Stimulated activated CD4-positive, alpha-beta T cell treated with anti-CD3 and anti-CD28 coated beads, TNF-alpha, amount 100 ng/mL, for 4 hours (primary cell): ENCODE data around the gene TGM4.
"Not testable (repeated sequence)": the region's sequence is repeated elsewhere in the genome, so short reads cannot be mapped to it uniquely, and the experiment has no call there.

Source experiments
- DNase-seq, 3 experiments: peaks; one replicate each; pipeline ENCODE4 v3.0.0-alpha.2; 2020; ENCODE audit warnings: low read depth in 3 of 3

TGM4 gene

GRCh38 chr3:44915702-44916438 is 41.5 kb downstream of the TGM4 start:
- DNase-seq = no peak

DNA sequence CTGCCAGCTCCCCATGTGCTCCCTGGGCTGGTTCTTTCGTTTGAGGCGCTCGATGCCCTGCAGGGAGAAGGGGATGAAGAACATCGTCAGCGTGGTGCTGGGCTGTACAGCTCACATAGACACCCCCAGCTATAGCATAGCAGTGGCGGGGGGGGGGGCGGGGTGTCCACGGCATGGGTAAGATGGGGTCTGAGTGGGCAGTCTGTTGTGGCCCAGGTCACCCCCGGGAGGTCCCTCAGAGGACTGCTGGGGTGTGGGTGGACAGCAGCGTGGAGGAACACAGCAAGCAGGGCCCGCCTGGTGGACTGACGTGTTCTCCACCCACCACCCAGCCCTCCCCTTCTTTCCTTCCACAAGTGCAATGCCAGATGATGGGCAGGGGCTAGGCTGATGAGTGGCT is 43.7 kb downstream of the TGM4 start:
- no peak for DNase-seq

DNA sequence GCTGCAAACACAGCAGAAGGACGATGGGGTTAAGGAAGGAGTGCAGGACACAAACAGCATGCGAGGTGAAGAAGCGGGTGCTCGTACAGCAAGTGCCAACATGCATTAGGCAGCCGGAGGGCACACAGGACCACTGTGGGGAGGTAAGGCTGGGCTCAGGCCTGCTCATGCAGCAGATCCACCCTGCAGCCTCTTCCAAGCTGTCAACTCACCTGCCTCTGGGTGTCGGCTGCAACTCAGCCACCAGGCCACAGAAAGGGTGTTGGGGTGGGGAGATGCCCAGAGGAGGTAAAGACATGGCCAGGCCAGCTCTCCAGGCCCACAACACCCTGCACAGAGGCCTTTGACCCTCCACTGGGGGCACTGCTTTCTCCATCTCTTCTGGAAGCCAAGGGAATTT is 44.2 kb downstream of the TGM4 start:
- DNase-seq = no peak

DNA sequence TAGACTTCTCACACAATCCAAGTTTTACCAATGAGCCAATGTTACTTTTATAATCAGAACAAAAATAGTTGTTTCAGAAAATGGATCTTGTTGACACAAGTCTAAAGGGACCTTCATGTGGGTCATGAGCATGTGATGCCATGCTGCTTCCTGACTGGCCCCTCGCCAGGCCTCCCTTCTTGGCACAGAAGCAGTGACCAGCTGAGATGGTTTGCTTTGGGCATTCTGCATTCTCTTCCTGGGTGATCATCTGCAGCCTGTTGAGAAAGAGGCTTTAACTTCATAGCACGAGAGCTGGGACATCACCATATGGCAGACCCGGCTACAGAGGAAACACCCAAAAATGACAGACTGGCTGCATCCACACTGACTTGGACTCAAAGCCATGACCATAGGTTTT is 45.7 kb downstream of the TGM4 start:
- no peak for DNase-seq

DNA sequence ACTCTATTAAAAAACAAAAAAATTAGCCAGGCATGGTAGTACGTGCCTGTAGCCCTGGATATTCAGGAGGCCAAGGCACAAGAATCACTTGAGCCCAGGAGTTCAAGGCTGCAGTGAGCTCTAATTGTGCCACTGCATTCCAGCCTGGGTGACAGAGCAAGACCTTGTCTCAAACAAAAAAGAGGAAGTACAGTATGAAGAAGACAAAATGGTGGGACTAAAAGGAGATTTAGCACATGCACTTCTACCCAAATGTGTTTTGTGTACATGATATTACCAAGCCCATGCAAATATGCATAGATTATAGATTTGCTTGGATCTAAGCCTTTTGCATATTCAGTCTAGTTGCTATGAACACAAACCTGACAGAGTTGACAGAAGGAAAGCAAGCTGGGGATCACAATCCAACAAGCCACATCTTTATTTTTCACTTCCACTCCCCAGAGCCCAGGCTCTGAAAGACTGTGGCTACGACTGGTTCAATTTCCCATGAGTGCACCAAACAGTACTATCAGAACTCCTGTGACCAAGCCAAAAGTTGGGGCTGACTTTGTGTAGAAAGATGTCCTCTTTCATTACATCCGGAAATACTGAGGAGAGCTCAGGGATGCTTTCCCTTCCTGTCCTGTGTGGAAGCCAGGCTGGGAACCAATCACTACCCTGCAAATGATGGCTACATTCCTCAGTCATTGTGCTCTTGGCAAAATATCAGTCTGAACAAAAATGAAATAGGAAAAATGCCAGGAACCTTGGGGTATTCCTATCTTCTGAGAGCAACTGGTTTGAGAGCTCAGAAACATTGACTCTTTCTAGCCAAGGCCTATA is 49.4 kb downstream of the TGM4 start:
- no peak for DNase-seq

- DNase-seq = no peak
These were observed 50.2 kb downstream of the TGM4 start for GRCh38 chr3:44924457-44925084.

- no peak for DNase-seq
These were observed 51.8 kb downstream of the TGM4 start for GRCh38 chr3:44926172-44926571.

DNA sequence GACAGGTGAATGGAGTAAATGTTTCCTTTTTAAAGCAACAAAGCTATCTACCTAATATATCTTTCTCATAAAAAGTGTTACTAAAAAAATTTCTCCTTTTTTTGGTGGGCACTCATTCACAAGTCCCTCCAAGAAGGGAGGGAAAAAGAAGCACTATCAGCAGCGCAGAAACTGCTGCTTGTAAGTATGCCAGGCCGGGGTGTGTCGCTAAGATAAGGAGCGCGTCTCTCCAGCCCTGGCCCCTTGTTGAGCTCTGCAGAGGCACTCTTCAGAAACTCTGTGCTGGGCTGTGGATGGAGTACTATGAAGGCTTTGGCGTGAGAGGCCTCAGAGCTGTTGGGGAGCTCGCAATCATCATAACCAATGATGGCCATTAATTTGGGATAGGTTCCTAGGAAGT is 52.5 kb downstream of the TGM4 start:
- no peak for DNase-seq

- DNase-seq = no peak
These were observed 53.0 kb downstream of the TGM4 start for GRCh38 chr3:44927371-44927770.

DNA sequence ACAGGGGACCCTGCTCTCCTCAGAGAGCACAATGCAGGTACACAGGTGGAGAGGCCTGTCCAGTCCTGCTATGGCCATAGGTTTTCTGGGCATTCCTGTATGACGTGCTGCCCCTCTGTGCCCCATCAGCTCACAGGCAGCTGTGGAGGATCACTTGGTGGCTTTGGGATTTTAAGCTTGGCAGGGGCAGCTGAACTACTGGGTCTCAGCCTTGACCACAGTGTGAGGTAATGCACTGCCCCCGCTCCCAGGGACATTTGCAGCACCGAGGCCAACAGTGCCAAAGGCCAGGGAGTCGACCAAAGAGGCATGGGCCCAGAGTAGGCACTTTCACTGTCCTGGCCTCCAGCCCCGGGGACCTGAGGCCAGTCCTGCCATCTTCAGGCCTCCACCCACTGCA is 55.4 kb downstream of the TGM4 start:
- DNase-seq = no peak

GRCh38 chr3:44930911-44931310 is 56.5 kb downstream of the TGM4 start:
- DNase-seq = no peak

GRCh38 chr3:44931791-44932190 is 57.4 kb downstream of the TGM4 start:
- no peak for DNase-seq

DNA sequence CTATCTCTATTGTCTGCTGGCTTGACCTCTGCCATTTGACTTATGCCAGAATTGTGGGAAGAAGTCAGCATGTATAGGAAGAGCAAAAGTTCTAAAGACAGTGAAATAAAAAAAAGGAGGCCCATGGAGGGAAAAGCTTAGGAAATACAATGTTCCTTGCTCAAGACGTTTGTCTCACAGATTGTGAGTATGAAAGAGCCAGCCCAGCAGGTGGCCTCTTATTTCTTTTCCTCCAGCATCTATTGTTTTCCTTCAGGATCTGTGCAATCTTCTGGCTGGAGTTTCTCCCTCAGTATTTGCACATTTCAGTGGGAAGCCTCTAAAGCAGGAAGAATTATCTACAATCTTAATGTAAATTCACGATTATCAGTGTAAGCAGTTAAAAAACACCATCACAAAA is 57.9 kb downstream of the TGM4 start:
- DNase-seq = no peak

DNA sequence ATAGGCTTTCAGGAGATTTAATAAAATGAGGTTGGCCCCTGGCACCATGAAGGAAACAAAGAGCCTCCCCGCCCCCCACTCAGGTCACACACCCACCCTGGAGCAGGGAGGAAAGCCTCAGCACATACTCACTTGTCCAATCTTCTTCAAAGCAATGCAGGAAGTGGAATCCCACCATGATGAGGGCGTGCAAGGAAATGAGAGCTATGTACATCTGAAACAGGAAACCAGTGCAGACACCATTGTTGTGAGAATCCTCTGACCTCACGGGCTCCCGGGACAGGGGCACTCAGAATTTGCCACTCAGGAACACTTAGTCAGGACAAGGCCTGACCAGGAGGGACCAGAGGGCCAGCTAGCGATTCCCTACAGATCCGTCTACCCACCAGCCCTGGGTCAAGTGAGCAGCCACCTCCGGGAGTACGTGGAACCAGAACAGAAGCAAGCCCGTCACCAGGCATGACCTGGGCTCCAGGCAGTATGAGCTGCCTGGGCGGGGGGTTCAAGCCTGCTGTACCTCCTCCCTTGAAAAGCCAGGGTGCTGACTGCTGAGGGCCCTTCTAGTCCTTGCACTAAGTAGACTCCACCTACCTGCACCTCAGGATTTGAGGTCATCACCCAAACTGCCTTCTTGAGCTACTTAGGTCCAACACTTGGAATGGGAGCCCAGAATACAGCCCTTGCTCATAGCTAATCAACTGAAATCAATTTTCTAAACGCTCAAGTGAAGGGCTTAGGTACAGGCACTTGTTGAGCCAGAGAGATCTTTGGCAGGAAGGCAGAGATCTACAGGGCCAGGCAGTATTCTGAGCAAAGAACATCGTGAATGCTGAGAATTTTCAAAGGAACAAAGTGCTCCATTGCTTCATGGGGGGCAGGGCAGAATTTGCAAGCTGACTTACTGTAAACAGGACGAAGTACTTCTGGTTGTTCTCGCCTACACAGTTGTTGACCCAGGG is 58.9 kb downstream of the TGM4 start:
- DNase-seq = no peak

- DNase-seq = no peak
These were observed 65.2 kb downstream of the TGM4 start for GRCh38 chr3:44939581-44940036.

DNA sequence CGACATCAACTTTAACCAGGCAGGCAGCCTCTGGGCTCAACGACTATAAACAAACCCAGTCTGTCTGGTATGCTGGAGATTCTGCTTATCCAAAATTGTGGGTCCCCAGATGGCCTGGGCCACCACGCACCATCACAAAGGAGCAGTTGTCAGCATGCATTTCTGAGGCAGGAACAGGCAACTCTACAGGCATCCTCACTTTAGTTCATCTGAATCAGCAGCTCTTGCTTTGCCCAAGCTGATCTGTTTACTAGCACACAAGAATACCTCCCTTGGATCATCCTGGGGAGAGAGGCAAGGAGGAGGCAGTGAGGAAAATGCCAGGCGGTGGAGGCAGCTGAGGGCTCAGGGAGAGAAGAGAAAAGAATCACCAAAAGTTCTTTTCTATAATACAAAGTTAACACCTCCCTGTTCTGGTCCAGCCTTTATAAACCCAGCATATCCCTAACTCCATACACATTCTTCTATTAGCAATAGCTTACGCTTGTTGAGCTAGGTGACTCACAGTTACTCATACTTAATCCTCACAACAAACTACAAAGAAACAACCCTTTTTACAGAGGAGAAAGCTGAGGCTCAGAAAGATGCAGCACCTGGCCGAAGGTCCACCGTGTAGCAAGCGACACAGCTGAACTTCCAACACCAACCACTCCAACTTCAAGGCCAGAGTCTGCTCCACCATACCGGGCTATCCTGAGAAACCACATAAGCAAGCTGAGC is 68.0 kb downstream of the TGM4 start:
- no peak for DNase-seq

GRCh38 chr3:44948239-44948638 is 73.8 kb downstream of the TGM4 start:
- DNase-seq = no peak

- DNase-seq = not testable (repeated sequence)
These were observed 75.4 kb downstream of the TGM4 start for GRCh38 chr3:44949770-44950169.

DNA sequence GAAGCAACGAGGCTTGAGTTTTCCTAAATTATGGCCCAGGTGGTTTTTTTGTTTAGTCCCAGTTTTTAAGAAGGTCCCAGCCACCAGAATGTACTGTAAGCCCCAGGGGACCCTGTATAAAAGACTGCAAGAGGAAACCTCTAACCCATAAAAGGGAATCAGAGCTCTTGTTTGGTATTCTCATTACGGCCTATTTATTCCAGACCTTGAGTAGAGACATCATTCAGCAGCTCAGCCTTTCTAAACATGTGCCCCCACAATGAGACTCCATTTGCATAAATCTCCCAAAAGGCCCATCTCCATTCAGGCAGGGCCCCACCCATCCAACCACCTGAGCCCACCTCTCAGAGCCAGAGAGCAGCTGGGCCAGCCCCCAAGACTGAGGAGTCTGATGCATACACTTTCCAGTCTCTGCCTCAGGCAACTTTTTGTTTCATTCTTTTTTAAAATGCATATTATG is 75.9 kb downstream of the TGM4 start:
- DNase-seq = no peak

DNA sequence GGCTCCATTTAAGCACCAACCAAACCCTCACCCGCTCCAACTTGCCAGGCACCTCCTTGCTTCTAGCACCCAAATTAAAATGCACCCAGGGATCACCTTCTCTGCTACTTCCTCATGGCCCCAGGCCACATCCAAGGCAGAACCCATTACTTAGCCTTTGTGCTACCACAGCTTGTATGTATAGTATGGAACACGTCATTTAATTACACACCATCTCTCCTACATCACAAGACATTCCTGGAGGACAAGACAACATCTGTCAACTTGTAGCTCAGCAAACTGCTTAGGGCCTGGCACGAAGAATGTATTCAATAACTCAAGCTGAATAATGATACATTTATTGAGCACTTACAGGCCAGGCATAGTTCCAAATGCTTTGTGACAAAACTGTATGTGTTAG is 78.3 kb downstream of the TGM4 start:
- DNase-seq = no peak

DNA sequence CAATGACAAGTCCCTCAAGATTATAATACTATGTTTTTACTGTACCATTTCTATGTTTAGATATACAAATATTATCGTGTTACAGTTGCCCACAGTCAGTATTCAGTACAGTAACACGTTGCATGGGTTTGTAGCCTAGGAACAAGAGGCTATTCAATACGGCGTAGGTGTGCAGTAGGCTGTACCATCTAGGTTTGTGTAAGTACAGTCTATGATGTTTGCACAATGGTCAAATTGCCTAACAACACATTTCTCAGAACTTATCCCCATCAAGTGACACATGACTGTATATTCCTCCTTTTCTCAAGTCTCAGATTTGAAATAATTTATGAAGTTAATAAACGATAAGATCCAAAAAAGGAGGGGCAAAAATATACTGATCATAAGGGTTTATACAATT is 79.9 kb downstream of the TGM4 start:
- no peak for DNase-seq
